RCC 7860 (cell line): ENCODE measurements around the gene GAA.

ENCODE experiments used
- DNase-seq: peaks from one replicate; pipeline ENCODE4 v3.0.0-alpha.2; 2015; ENCODE audit warnings: low spot score
- FAIRE-seq: peaks from 2 replicates; lab custom pipeline; 2012; peaks lifted over from hg19 to GRCh38; lab: Jason Lieb, UNC

Gene GAA

DNA sequence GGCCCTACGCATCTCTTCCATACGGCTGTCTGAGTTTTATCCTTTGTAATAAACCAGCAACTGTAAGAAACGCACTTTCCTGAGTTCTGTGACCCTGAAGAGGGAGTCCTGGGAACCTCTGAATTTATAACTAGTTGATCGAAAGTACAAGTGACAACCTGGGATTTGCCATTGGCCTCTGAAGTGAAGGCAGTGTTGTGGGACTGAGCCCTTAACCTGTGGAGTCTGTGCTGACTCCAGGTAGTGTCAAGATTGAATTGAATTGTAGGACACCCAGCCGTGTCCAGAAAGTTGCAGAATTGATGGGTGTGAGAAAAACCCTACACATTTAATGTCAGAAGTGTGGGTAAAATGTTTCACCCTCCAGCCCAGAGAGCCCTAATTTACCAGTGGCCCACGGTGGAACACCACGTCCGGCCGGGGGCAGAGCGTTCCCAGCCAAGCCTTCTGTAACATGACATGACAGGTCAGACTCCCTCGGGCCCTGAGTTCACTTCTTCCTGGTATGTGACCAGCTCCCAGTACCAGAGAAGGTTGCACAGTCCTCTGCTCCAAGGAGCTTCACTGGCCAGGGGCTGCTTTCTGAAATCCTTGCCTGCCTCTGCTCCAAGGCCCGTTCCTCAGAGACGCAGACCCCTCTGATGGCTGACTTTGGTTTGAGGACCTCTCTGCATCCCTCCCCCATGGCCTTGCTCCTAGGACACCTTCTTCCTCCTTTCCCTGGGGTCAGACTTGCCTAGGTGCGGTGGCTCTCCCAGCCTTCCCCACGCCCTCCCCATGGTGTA lies 1.5 kb downstream of the GAA start:
- FAIRE-seq, result no peak

GRCh38 chr17:80103449-80104085 lies 2.2 kb downstream of the GAA start:
- DNase-seq, result no peak
- FAIRE-seq, result no peak

More for the DNA sequence above, 1.5 kb downstream of the GAA start:
- no peak for DNase-seq

DNA sequence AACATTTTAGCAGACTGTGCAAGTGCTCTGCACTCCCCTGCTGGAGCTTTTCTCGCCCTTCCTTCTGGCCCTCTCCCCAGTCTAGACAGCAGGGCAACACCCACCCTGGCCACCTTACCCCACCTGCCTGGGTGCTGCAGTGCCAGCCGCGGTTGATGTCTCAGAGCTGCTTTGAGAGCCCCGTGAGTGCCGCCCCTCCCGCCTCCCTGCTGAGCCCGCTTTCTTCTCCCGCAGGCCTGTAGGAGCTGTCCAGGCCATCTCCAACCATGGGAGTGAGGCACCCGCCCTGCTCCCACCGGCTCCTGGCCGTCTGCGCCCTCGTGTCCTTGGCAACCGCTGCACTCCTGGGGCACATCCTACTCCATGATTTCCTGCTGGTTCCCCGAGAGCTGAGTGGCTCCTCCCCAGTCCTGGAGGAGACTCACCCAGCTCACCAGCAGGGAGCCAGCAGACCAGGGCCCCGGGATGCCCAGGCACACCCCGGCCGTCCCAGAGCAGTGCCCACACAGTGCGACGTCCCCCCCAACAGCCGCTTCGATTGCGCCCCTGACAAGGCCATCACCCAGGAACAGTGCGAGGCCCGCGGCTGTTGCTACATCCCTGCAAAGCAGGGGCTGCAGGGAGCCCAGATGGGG lies 3.1 kb downstream of the GAA start:
- DNase-seq, result no peak
- no peak for FAIRE-seq

DNA sequence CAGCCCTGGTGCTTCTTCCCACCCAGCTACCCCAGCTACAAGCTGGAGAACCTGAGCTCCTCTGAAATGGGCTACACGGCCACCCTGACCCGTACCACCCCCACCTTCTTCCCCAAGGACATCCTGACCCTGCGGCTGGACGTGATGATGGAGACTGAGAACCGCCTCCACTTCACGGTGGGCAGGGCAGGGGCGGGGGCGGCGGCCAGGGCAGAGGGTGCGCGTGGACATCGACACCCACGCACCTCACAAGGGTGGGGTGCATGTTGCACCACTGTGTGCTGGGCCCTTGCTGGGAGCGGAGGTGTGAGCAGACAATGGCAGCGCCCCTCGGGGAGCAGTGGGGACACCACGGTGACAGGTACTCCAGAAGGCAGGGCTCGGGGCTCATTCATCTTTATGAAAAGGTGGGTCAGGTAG lies 3.6 kb downstream of the GAA start:
- FAIRE-seq (no peak), DNase-seq (no peak)

DNA sequence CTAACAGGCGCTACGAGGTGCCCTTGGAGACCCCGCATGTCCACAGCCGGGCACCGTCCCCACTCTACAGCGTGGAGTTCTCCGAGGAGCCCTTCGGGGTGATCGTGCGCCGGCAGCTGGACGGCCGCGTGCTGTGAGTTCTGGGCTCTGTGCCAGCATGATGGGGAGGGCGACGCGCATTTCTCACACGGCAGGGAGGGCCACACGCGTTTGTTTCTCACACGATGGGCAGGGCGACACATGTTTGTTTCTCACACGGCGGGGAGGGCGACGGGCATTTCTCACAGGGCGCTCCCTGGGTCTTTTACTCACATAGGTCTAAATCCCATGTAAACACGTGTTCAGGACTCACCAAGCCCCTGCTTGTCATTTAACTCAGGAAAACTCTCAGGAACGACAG lies 4.4 kb downstream of the GAA start:
- DNase-seq, result no peak

DNA sequence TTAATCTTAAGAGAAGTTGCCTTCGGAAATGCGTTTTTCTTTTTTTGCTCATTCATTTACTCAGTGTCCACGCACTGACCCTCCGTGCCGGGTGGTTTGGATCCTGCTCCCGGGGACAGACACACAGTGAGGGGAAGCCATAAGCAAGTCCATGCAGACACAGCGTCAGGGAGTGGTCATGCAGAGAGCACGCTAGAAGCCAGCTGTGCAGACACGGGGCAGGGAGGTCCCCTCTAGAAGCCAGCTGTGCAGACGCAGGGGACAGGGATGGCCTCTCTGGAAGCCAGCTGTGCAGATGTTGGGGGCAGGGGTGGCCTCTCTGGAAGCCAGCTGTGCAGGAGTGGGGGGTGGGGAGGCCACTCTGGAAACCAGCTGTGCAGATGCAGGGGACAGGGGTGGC lies 4.8 kb downstream of the GAA start:
- no peak for FAIRE-seq

More for the DNA sequence above, 4.4 kb downstream of the GAA start:
- FAIRE-seq, result no peak

GRCh38 chr17:80106751-80107150 lies 5.4 kb downstream of the GAA start:
- no peak for FAIRE-seq
- no peak for DNase-seq

More for the DNA sequence above, 4.8 kb downstream of the GAA start:
- no peak for DNase-seq

- FAIRE-seq (no peak), DNase-seq (no peak)
Measured at GRCh38 chr17:80107231-80108021, 6.0 kb downstream of the GAA start.

DNA sequence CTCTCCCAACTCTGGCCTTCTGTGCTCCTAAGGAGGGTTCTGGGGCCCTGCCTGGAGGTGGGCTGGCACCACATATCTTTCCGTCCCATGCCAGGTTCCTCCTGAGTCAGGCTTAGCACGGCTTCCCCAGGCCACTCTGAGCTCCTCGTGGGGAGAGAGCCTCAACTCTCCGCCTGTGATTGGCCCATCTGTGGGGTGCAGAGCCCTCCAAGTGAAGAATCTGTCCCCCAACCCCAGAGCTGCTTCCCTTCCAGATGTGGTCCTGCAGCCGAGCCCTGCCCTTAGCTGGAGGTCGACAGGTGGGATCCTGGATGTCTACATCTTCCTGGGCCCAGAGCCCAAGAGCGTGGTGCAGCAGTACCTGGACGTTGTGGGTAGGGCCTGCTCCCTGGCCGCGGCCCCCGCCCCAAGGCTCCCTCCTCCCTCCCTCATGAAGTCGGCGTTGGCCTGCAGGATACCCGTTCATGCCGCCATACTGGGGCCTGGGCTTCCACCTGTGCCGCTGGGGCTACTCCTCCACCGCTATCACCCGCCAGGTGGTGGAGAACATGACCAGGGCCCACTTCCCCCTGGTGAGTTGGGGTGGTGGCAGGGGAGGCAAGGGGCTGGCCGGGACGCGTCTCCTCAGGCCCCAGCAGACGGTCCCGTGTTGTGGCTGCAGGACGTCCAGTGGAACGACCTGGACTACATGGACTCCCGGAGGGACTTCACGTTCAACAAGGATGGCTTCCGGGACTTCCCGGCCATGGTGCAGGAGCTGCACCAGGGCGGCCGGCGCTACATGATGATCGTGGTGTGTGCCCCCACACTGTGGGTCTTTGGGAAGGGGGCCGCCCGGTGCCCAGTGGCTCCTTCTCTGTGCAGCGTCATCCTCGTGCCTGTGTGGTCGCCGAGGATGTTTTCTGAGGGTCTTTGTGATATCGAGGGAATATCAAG lies 6.9 kb downstream of the GAA start:
- DNase-seq (no peak), FAIRE-seq (no peak)

DNA sequence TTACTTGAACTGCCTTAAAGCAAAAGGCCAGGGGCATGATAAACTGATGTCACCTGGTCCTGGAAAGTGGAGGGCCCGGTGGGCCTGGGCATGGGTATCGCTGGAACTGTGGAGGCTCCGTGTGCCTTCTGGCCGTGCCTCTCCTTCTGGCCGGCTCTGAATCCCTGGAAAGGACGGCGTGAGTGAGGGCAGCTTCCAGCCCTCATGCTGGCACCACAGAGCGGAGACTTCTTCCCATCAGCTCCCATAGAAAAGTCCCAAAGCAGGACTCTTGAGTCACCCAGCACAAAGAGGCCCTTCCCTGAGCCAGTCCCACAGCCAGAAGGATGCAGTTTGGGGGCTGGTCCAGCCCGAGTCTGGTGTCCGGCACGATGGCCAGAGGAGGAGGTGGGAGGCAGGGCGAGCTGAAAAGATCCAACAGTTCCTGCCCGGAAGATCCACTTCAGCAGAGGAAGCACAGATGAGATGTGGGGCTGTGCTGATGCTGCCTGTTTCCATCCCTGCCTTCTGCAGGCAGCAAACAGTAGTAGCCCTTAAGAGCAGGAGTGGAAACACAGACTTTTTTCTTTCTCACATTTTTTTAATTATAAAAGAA lies 7.8 kb downstream of the GAA start:
- FAIRE-seq (no peak), DNase-seq (no peak)

DNA sequence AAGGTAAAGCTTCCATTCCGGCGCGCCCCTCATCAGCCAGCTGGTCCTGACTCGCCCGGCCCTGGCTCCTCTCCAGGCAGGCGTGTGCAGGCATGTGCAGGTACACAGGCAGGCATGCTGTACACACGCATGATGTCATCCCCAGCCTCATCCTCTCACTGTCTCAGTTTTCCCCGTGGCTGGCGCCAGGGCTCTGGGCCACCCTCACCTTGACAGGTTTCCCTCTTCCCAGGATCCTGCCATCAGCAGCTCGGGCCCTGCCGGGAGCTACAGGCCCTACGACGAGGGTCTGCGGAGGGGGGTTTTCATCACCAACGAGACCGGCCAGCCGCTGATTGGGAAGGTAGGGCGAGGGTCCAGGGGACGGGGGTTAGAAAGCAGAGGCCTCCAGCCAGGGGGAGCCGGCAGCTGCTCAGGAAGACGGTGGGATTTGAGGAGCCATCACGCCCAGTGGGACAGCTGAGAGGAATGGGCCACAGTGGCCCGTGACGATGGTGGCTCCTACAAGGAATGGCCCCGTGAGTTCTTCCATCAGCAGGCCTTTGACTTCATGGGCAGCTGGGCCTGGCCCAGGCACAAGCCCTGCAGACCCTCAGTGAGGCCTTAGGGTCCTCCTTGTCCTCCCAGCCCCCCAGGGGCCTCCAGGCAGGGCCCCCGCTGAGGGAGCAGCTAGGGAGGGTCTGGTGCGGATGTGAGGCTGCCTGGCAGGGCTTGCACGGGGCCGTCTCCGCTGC lies 8.5 kb downstream of the GAA start:
- FAIRE-seq (no peak), DNase-seq (no peak)

- FAIRE-seq (no peak), DNase-seq (no peak)
Measured at GRCh38 chr17:80110447-80110812, 9.0 kb downstream of the GAA start.

DNA sequence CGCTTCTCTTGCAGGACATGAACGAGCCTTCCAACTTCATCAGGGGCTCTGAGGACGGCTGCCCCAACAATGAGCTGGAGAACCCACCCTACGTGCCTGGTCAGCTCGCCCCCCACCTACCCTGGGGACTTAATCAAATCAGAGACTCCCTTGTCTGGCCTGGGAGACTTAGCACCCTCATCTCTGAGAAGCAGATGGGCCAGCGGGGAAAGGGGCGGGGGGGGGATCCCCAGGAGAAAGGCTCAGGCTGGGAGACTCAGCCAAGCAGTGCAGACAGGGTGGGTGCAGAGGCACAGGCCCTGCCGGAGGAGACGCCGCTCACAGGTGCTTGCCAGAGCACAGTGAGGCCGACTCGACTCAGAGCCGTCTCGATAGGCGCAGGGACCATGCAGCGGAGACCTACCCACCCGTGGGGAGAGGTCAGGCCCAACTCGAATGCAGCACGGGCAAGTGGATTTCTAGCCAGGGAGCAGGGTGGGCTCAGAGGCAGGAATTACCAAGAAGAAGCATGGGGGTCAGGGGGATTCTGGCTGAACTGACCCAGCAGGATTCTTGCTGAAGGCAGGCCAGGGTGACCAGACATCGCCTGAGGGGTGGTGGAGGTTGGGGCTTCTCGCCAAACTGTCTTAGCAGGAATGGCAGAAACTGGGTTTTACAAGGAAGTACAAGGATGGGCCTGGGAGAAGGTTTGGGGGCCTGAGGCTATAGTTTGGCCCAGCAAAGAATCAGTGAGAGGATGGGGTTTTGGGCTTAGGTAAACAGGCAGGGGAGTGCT lies 9.7 kb downstream of the GAA start:
- DNase-seq (no peak), FAIRE-seq (no peak)

- FAIRE-seq, result no peak
- DNase-seq, result no peak
Measured at GRCh38 chr17:80111702-80112470, 10.5 kb downstream of the GAA start.

DNA sequence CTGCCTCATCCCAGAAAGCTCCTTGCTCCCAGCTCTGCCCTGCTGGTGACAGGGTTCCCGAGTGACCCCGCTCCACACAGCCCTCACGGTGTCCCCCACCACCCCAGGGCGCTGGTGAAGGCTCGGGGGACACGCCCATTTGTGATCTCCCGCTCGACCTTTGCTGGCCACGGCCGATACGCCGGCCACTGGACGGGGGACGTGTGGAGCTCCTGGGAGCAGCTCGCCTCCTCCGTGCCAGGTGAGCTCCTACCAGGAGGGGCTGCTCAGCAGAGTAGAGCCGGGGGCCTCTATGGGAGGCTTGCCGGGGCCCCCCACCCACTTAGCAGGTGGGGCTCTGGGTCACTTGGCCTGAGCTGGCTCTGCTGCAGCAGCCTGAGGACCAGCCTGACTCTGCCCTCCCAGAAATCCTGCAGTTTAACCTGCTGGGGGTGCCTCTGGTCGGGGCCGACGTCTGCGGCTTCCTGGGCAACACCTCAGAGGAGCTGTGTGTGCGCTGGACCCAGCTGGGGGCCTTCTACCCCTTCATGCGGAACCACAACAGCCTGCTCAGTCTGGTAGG lies 11.2 kb downstream of the GAA start:
- FAIRE-seq (no peak), DNase-seq (no peak)

DNA sequence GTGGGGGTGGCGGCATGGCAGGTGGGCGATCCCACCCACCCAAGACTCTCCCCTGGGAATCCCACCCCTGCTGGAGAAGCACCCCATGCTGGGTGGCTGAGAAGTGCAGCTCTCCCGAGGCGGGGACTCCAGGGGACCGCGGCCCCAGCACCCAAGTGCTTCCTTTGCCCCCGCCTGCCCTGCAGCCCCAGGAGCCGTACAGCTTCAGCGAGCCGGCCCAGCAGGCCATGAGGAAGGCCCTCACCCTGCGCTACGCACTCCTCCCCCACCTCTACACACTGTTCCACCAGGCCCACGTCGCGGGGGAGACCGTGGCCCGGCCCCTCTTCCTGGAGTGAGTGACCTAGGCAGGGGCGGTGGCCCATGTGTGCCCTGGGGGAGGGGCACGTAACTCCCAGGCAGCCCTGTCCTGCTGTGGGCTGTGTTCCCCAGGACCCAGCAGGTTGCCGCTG lies 11.7 kb downstream of the GAA start:
- DNase-seq (no peak), FAIRE-seq (no peak)

DNA sequence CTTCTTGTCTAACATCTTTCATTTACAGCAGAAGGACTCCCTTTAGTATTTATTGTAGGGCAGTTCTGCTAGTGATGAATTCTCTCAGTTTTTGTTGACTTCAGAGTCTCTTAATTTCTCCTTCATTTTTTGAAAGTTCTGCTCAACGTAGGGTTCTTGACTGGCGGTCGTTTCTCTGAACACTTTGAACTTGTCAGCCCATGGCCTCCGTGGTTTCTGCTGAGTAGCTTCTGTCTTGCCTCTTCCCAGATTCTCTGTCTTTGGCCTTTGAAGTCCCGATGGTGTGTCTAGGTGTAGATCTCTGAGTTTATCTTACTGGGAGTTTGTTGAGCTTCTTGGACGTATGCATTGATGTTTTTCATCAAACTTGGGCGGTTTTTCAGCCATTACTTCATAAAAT lies 13.4 kb downstream of the GAA start:
- no peak for DNase-seq
- no peak for FAIRE-seq
